GM19467 (cell line): Measurements from ENCODE around the gene PDILT.

ENCODE experiments used
- ATAC-seq: cut with Tn5 transposase; IDR thresholded peaks from one replicate; pipeline ENCODE4 v1.9.1; 2021; ENCODE audit warnings: mild to moderate bottlenecking, moderate library complexity; ENCODE audit not compliant: unreplicated experiment

Gene PDILT

DNA sequence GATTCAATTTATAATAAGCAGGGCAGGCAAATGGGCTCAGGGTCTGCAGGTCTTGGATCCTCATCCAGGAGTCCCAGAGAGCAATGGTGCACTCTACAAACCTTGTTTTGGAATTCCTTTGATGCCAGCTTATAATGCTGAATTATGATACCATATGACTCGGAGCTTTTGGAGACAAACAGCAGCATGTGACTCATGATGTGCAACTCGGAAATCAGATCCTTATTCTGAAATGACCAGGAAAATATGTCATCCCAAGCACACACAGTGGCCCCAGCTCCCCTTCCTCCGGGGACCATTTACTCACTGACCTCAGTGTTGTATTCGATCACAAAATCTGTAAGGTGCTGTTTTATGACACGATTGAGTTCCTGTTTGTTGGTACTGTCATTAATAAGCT, 31.8 kb downstream of the PDILT start:
- no peak for ATAC-seq

DNA sequence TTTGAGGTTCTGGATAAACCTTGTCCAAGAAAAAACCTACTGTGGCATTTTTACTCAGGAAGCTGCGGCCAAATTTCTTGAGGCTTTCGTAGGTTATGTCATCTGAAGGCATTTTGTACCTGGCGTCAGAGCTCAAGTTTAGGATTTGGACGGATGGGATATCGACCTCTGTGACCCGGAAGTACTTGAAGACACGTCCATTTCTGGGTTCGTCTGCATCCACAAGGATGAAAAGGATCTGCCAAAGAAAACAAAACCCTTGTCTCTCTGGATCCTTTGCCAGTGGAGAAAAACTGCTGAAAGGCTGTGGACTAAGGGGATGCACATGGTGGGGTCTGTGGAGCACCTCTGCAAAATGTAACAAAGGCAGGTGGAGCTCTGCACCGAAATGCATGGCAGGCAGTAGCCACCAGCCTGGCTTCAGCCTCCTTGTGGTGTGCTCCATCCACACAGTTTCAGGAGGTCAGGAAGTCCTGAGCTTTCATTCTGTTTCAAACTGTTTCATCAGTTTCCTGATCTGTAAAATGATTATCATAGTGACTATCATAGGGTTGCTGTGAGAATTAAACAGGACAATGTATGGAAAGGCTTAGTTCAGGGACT, 35.0 kb downstream of the PDILT start:
- ATAC-seq: no peak

DNA sequence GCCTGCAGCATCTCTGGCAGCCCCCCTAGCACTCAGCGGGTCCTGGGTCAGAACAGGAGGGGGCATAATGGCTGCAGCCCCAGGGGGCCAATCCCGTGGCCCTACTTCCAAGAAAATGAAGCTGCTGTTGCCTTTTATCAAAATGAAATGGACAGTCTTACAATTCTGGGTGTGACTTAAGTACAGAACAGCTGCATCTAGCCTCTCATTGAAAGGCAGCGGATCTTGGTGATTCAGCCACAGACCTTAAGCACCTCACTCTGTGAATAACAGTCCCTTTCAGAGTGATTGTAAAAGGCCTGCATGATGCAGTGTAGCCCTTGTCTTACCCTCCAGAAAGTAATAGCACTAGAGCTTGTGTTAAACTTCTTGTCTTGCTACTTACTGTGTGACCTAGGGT, 40.5 kb downstream of the PDILT start:
- no peak for ATAC-seq

DNA sequence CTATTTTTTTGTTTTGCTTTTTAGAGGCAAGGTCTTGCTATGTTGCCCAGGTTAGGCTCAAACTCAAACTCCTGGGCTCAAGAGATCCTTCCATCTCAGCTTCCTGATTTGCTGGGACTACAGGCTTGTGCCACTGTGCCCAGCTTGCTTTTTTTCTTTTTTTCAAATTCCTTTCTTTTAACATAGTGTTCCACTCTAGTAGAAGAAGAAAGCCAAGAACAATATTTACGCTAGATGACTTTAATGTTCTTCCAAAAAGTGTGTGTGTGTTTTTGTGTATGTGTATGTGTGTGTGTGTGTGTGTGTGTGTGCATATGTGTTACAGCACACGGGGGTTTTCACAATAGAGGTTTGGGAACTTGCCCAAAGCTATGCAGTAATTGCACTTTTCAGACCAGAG, 41.3 kb downstream of the PDILT start:
- ATAC-seq: no peak

DNA sequence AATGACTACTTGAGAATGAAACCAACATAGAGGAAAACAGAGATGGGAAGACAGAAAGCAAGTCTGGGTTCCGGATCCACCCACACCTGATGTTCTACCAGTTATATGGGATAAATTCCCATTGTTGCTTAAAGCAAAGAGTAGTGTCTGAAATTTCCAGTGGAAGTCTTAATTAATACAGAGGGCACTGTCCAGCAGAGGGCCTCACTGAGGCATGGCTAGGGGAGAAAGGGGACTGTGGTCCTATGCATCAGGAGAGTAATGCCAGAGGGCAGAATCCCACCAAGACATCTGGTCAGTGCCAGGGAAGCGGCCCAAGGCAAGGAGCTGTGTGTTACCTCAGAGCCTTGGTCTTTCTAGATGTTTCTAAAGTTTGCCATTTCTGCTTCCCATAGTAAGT, 44.5 kb downstream of the PDILT start:
- ATAC-seq: no peak

DNA sequence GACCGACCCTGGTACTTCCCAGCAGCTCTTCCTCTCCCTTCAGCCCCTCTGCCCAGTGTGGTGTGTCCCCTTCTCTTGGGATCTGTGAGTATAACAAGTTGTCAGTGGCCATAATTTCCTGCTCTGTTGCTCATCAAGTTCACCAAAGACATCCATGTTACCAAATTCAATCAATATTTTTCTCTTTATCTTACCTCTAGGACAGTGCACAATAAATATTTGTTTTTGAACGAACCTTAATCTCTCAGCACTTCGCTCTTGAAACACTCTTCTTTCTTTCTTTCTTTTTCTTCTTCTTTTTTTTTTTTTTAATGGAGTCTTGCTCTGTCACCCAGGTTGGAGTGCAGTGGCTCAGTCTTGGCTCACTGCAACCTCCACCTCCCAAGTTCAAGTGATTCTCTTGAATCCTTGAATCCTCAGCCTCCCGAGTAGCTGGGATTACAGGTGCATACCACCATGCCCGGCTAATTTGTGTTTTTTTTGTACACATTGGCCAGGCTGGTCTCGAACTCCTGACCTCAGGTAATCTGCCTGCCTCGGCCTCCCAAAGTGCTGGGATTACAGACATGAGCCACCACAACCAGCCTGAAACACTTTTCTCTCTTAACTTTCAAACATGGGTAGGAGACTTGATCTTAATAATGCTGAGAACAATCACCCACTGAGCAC, 49.3 kb downstream of the PDILT start:
- ATAC-seq: no peak

DNA sequence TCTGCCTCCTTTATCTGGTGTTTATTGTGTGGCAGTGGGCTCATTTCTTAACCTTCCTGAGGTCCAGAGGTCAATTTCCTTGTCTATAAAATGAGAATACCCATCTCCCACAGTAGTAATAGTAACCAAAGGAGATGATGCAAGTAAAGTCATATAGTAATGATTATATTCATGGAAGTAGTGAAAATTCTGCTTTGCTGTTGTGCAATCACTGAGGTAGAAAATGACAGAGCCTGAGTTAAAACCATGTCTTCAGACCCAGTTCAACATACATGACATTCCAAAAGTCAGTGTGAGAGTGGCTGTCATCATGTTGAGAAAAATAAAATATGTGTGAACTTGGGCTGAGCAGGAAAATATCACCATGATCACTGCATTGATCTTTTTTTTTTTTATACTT, 51.2 kb downstream of the PDILT start:
- no peak for ATAC-seq

DNA sequence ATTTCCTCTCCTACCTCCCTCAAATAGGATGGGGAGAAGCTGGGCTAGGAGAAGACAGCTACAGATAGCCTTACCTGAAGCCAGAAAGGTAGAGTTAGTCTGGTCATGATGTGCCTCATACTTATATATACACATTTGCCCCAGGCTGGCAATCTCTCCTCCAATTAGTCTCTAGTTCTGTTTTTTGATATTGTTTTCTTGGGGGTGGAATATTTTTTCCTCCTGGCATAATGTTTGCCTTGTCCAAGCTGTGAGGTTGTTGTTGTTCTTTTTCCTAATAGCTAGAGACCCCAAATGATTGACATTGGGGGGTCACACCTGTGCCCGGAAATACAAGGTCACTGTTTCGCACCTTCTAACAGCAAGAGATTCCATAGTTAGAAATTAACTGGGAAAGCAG, 51.9 kb downstream of the PDILT start, which contains the start of gene UMOD:
TSS of gene UMOD (minus strand) at position 101 of the 400 bp plus-strand sequence. CDS start 1,978 bp downstream, outside the sequence.
- no peak for ATAC-seq

DNA sequence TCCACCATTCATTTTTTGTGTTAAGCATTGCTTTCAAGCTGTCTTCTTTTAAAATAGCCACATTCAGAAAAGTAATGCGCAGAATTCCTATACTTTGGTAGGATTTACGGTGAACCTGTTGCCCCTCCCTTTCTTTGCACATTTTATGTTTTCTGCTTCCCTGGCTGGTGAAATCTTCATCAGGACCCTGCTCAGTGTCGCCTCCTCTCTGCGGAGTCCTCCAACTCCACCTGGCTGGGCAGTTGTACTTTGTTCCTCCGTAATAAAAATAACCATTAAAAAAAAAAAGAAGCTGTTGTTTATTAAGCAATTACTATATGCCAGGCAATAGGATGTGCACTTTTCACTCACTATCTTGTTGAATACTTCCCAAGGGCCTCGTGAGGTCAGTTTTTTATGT, 54.9 kb downstream of the PDILT start:
- ATAC-seq: no peak

DNA sequence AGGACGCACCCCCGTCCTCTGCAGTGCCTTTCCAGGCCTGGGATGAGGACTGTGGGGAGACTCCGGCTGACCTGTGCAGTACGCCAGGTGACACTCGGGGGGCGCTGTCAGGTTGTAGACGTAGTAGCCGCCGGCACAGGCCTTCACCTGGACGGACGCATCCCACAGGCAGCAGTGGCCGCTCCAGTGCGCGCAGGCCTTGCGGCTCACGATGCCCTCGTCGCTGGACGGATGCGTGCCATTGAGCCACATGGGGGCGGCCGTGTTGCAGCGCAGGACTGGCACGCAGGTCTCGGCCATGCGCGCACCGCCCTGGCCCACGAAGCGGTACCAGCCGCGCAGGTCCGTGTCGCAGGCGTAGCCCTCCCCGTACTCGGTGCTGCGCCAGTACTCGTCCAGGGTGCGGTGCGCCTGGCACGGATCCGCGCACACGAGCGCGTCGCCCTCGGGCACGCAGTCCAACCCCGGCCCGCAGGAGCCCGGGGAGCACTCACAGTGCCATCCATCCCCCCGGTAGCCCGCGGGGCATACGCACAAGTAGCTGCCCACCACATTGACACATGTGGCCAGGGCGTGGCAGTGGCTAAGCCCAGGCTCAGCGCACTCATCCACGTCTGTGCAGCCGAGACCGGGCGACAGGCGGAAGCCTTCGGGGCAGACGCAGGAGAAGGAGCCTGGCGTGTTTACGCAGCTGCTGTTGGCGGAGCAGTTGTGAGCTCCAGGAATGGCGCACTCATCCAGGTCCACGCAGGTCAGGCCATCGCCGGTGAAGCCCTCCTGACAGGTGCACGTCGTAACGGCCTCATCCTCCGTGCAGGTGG, 56.0 kb downstream of the PDILT start:
- ATAC-seq: no peak

DNA sequence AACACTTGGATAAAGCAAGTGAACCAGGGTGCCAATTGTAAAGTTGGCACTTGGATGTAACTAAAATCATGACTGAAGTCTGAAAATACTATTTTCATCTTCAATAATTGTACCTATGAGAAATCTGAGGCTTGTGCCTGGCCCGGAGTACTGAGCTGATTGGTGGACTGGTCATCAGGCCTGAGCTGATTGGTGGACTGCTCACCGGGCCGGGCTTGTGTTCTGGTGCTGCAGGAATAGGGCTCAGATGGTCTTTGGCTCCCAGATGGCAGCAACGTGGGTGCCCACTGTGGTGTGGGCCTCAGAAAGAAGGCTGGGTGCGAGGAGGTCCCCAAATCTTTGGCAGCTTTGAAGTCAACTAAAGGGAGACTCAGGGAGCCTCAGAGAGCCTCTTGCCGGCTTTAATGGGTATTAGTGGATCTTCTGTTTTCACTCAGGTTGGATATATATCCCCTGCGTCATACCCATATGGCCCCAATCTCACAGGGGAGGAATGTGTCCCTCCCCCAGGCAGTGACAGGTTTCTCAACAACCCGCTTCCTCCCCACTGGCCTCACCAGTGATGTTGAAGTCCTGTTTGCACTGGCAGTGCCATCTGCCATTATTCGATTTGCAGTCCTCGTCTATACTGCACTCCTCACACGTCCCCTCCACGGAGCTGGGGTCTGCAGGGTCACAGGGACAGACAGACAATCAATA, 56.7 kb downstream of the PDILT start:
- no peak for ATAC-seq

DNA sequence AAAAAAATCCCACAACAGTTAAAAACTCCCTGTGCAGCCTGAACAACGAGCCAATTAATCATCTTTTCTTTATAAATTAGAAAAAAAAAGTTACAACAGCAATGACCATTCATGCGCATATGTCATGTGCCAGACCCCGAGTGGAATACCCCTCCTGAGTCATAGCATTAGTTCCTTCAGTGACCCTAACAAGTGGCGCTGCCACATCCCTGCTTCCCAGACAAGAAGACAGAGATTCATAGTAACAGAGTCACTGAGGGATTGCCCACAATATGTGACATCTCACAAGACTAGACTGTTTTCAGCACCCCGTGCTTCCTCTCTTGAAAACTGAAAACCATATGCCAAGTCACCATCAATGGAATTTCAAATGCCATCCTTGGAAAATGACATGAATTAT, 59.9 kb downstream of the PDILT start:
- no peak for ATAC-seq

DNA sequence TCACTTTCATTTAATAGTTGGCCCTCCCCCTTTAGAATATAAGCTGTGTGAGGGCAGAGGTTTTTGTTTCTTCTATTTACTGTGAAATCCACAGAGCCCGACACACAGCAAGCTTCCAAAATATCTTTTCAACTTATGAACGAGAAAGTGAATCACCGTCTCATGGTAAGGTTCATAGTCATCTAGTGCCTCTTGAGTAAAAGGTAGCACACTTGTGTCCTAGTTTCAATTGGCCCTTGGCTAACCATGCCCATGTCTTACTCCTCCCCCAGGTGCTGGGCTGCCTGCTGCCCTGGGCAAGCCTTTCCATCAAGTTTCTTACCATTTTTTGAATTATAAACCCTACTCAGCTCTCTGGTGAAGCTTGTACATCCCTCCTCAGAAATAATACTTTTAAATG, 64.8 kb downstream of the PDILT start:
- ATAC-seq: no peak

DNA sequence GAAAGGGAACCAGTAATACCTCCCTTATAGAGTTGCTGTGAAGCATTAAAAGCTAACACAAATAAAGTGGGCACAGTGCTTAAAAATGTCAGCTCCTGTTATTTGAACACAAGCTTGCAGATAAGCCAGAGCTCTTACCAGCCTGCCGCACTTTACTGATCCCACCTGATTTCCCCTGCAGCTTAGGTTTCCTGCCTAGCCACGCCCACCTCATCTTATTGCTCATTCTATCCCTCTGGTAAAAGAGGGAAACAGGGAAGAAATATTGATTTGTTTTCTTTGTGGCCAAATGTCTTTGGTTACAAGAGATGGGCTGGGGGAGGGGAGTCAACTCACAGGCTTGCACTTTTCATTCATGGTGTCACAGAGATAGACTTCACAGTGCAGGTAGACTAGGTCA, 67.6 kb downstream of the PDILT start:
- ATAC-seq: no peak

DNA sequence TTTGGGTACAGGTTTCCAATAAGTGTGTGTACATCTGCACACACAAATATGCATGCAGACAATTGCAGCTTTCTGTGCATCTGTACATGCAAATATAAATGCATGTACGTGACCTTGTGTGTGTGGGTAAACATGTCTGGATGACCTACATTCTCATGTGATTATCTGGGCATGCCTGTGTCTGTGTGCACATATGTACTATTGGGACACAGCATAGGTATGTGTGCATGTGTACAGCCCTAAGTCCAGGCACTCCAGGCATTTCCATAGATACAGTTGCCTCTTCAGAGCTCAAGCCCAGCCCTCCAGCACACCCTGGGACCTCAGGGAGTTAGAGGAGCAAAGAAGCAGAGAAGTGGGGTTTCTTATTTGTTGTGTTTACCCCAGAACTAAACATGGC, 70.1 kb downstream of the PDILT start:
- no peak for ATAC-seq

DNA sequence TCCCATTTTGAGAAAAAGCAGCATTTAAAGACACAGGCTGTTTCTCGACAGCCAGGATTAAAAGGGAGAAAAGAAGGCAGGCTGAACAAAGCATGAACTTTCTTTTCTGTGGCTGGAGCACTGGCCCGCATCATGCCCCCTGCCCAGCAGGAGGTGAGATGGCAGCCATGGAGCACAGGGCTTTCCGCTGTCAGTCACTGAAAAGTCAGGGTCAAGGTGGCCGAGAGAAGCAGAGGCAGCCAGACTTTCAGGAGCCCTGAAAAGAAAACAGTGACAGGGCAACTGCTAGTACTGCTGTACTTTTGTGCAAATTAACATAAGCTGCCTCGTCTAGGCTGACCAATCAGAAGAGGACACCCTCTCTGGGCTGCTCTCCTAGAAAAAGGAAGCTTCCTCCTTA, 71.4 kb downstream of the PDILT start:
- ATAC-seq: no peak

DNA sequence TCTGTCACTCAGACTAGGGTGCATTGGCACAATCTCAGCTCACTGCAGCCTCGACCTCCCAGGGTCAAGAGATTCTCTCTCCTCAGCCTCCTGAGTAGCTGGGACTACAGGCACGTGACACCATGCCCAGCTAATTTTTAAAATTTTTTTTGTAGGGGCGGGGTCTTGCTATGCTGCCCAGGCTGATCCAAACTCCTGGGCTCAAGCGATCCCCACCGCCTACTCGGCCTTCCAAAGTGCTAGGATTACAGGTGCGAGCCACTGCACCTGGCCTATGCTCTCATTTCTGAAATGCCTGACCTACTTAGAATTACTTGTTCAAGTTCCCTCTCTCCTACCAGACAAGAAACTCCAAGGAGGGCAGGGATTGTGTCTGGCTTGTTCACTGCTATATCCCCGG, 72.1 kb downstream of the PDILT start:
- ATAC-seq: no peak

DNA sequence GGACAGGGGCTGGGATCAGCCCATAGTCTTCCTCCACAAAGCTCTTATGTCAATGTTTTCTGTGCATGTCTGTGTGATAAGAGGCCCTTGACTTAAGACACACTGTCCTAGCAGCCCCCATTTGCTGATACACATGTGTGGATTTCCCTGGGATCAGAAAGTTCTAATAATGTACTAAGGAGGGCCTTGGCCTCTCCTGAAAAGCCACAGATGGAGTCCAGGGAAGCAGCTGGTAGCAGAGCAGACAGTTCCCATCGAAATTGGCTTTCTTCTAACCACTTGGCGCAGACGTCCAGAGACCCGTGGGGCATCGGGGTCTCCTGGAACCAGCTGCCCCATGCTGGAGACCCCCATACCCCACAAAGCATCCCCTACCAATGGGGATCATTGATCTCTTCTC, 72.9 kb downstream of the PDILT start:
- ATAC-seq: no peak

DNA sequence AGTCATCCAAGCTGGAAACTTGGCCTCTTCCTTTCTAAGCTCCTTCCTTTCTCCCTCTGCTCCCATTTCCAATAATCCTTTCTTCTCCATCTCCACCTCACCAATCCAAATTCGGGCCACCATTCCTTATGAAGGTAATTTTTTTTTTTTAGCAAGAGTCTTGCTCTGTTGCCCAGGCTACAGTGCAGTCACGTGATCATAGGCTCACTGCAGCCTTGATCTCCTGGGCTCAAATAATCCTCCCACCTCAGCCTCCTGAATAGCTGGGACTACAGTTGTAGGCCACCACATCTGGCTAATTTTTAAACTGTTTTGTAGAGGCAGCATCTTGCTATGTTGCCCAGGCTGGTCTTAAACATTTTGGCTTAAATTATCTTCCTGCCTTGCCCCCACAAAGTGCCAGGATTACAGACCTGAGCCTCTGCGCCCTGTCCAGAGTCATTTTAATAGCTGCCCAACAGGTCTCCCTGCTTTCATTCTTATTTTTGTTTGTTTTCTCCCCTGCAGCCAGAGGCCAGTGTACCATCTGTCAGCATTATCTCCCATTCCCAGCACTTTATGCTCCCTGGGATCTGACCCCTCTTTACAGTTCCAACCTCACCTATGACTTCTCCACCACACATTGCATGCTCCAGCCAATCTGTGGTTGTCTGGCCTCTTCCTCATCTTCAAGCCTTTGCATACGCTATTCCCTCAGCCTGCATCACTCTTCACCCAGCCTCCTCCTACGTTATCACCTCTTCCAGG, 75.0 kb downstream of the PDILT start:
- no peak for ATAC-seq

DNA sequence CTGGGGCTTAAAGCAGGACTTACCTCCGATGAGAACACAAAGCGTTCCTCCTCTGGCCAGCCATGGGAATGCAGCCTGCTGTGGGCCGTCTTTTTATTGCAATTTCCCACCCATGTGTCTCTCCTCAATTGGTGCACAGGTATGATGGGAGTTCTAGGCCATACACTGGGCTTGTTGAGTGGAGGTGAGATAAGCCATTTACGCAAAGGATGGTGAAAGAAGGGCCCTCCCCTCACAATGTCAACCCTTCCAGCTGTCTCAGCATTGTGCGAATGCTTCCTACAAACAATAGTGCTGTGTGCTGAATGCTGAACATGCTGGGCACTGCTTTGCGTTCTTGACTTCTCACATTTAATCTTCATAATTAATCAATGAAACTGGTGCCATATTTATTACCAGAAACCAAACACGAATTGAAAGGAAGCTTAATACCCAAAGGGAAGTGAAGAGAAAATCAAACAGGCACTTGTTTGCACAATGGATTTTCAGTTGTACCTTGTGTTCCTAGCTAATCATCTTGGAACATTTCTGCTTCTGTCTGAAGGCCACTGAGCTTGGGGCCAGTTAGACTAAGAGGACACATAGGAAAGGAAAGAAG, 77.0 kb downstream of the PDILT start, which contains the start of gene GP2:
TSS of gene GP2 (minus strand) at position 70 of the 598 bp plus-strand sequence. CDS start 1,082 bp downstream, outside the sequence.
- no peak for ATAC-seq
